Liver (tissue), 9 donors: ENCODE data around the gene SPTBN1. TPM values are rescaled to one million over a fixed set of nuclear protein-coding genes. Genes with fewer than 3 reads are reported as not detected.

Experiments used
- DNase-seq: peaks from one replicate; pipeline ENCODE4 v3.0.0-alpha.2; 2017; ENCODE audit warnings: low spot score
- H3K27ac ChIP-seq, 2 donors: one replicate each; pipeline ENCODE4 v1.7.0; 2013; ENCODE audit warnings: inconsistent platforms in 2 of 2, low read length in 2 of 2, control low read depth in 1 of 2, low read depth in 1 of 2, mild to moderate bottlenecking in 1 of 2
- H3K27me3 ChIP-seq, 4 donors: one replicate each; pipeline versions ENCODE4 v1.6.1 to v1.7.0; 2013; ENCODE audit warnings: low read length in 3 of 4, inconsistent platforms in 1 of 4, mild to moderate bottlenecking in 1 of 4, moderate library complexity in 1 of 4; ENCODE audit not compliant: control insufficient read depth in 4 of 4, insufficient read depth in 4 of 4
- H3K36me3 ChIP-seq, 4 donors: one replicate each; pipeline versions ENCODE4 v1.6.1 to v1.7.0; 2013; ENCODE audit warnings: low read length in 3 of 4, mild to moderate bottlenecking in 3 of 4, low read depth in 1 of 4, moderate library complexity in 1 of 4; ENCODE audit not compliant: control insufficient read depth in 4 of 4, insufficient read depth in 3 of 4
- H3K4me1 ChIP-seq, 4 donors: one replicate each; pipeline versions ENCODE4 v1.6.1 to v1.7.0; 2013; ENCODE audit warnings: low read length in 3 of 4, mild to moderate bottlenecking in 3 of 4, moderate library complexity in 1 of 4; ENCODE audit not compliant: control insufficient read depth in 4 of 4, insufficient read depth in 4 of 4
- H3K4me3 ChIP-seq, 3 donors: one replicate each; pipeline versions ENCODE4 v1.6.1 to v1.7.0; 2013; ENCODE audit warnings: low read length in 3 of 3, control low read depth in 1 of 3, low read depth in 1 of 3, mild to moderate bottlenecking in 1 of 3
- H3K9ac ChIP-seq, 2 donors: one replicate each; pipeline ENCODE4 v1.7.0; 2013; ENCODE audit warnings: low read length in 2 of 2, mild to moderate bottlenecking in 2 of 2, moderate library complexity in 2 of 2, control low read depth in 1 of 2, low read depth in 1 of 2
- H3K9me3 ChIP-seq, 4 donors: one replicate each; pipeline versions ENCODE4 v1.6.1 to v1.7.0; 2013; ENCODE audit warnings: low read length in 3 of 4; ENCODE audit not compliant: control insufficient read depth in 4 of 4
- EGR1 ChIP-seq, 2 donors: IDR thresholded peaks; 2 replicates each; pipeline ENCODE4 v1.6.1; 2016 to 2018; ENCODE audit warnings: antibody characterized with exemption in 2 of 2, low read depth in 2 of 2
- FOXA1 ChIP-seq: IDR thresholded peaks from 2 replicates; pipeline ENCODE4 v1.6.1; 2016; ENCODE audit warnings: antibody characterized with exemption
- FOXA2 ChIP-seq: IDR thresholded peaks from 2 replicates; pipeline ENCODE4 v1.6.1; 2016; ENCODE audit warnings: antibody characterized with exemption
- GABPA ChIP-seq, 2 donors: IDR thresholded peaks in 1 of 2; conservative IDR thresholded peaks in 1 of 2; 2 replicates each; pipeline ENCODE4 v1.6.1; 2016; ENCODE audit warnings: antibody characterized with exemption in 2 of 2, mild to moderate bottlenecking in 1 of 2, moderate library complexity in 1 of 2
- HNF4A ChIP-seq, 2 donors: conservative IDR thresholded peaks; 2 replicates each; pipeline ENCODE4 v1.6.1; 2016; ENCODE audit warnings: antibody characterized with exemption in 2 of 2, mild to moderate bottlenecking in 2 of 2
- HNF4G ChIP-seq: IDR thresholded peaks from 2 replicates; pipeline ENCODE4 v1.6.1; 2016; ENCODE audit warnings: antibody characterized with exemption
- JUND ChIP-seq, 2 donors: IDR thresholded peaks; 2 replicates each; pipeline ENCODE4 v1.6.1; 2016; ENCODE audit warnings: antibody characterized with exemption in 2 of 2
- RAD21 ChIP-seq, 2 donors: IDR thresholded peaks; 2 replicates each; pipeline ENCODE4 v1.6.1; 2016; ENCODE audit warnings: antibody characterized with exemption in 2 of 2, mild to moderate bottlenecking in 2 of 2
- RXRA ChIP-seq, 2 donors: IDR thresholded peaks; 2 replicates each; pipeline ENCODE4 v1.6.1; 2017 to 2018; ENCODE audit warnings: antibody characterized with exemption in 2 of 2, mild to moderate bottlenecking in 1 of 2
- TAF1 ChIP-seq: conservative IDR thresholded peaks from 2 replicates; pipeline ENCODE4 v1.6.1; 2016; ENCODE audit warnings: antibody characterized with exemption, mild to moderate bottlenecking
- YY1 ChIP-seq: IDR thresholded peaks from 2 replicates; pipeline ENCODE4 v1.6.1; 2016; ENCODE audit warnings: antibody characterized with exemption, mild to moderate bottlenecking
- WGBS: extraction: QIAGEN DNeasy Blood & Tissue Kit; methylation state at CpG from one replicate; pipeline ENCODE4 v1.1.7; 2013; 5-methylcytosine and 5-hydroxymethylcytosine counted together
- polyA plus RNA-seq, 2 donors: library from polyadenylated mRNA; stranded (reverse) in 1 of 2; unstranded in 1 of 2; fragments of 200-250 nt in 1 of 2; fragments of >200 nt in 1 of 2; fragmentation: Nextera tagmentation in 1 of 2; extraction: Ambion mirVana in 1 of 2; gene quantifications; one replicate each; pipeline versions ENCODE4 v1.2.1 to v1.2.3, GENCODE V29; 2013 to 2015
- total RNA-seq, 2 donors: library from RNA; depleted of rRNA; stranded (reverse); fragments of >200 nt; gene quantifications; one replicate each; pipeline ENCODE4 v1.2.3, GENCODE V29; 2014
- TF ChIP-seq, protein P1 (sequence below): IDR thresholded peaks from 2 replicates; pipeline ENCODE4 v1.6.1; 2016; ENCODE audit warnings: antibody characterized with exemption
- TF ChIP-seq, protein P2 (sequence below): IDR thresholded peaks from 2 replicates; pipeline ENCODE4 v1.6.1; 2016; ENCODE audit warnings: antibody characterized with exemption
- TF ChIP-seq, protein P3 (sequence below): fragments of 150-350 bp; IDR thresholded peaks from 2 replicates; pipeline ENCODE4 v1.5.1; 2017; ENCODE audit warnings: improper control_type of control experiment, low read depth, low read length; ENCODE audit not compliant: missing input control
- TF ChIP-seq, protein P4 (sequence below): IDR thresholded peaks from 2 replicates; pipeline ENCODE4 v1.6.1; 2016; ENCODE audit warnings: antibody characterized with exemption, mild to moderate bottlenecking
- TF ChIP-seq, protein P5 (sequence below): IDR thresholded peaks from 2 replicates; pipeline ENCODE4 v1.6.1; 2016; ENCODE audit warnings: antibody characterized with exemption
- donor health status: healthy.
- donor health status: healthy.
- donor health status: healthy.
- donor health status: healthy.
- donor health status: healthy.

The SPTBN1 gene
- total and polyA plus RNA-seq, 4 donors = 44.8 to 191 (median 75.9) TPM

DNA sequence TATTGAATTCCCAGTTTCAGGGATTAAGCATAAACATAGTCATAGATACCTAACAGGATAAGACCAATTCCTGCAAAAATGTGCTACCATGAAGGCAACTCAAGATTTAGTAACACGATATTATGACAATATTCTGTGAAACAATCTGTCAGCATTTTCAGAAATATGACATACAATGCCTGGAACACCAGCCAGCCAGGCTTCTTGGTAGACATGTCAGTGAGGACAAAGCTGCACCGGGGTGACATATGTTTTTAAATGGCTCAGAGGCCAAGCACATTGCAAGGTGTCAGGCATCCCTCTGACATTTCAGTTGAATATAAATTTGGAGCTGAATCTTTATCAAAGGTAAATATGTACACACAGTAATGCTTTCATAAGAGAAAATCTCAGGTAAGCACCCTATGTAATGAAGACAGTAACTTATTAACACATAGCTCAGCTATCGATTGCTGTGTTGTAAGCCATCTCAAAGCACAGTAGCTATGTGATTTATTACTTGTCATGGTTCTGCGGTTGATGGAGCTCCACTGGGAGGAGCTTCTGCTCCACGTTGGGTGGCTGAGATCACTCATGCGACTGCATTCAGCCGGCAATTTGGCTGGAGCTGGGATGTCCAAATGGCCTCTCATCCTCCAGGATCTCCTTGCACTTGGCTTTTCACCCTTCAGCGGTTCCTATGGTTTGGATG lies 235.5 kb downstream of the SPTBN1 start:
- no peaks in the 10 kb centered on the region for H3K36me3 ChIP-seq
- WGBS = 77% methylated on average over 8 of the region's 8 CpGs
- no peak overlapping the region for H3K27ac ChIP-seq
- H3K4me1 ChIP-seq = no peaks in the 10 kb centered on the region
- no peaks in the 10 kb centered on the region for H3K27me3 ChIP-seq
- no peak overlapping the region for H3K9ac ChIP-seq
- no peak for DNase-seq
- H3K4me3 ChIP-seq = no peak overlapping the region
- H3K9me3 ChIP-seq = no peaks in the 10 kb centered on the region
- no peak for TF ChIP-seq FOXA1
- no peak for TF ChIP-seq YY1
- no peak for TF ChIP-seq HNF4A (conservative IDR thresholded peaks at IDR 0.05)
- TF ChIP-seq, protein P1, sequence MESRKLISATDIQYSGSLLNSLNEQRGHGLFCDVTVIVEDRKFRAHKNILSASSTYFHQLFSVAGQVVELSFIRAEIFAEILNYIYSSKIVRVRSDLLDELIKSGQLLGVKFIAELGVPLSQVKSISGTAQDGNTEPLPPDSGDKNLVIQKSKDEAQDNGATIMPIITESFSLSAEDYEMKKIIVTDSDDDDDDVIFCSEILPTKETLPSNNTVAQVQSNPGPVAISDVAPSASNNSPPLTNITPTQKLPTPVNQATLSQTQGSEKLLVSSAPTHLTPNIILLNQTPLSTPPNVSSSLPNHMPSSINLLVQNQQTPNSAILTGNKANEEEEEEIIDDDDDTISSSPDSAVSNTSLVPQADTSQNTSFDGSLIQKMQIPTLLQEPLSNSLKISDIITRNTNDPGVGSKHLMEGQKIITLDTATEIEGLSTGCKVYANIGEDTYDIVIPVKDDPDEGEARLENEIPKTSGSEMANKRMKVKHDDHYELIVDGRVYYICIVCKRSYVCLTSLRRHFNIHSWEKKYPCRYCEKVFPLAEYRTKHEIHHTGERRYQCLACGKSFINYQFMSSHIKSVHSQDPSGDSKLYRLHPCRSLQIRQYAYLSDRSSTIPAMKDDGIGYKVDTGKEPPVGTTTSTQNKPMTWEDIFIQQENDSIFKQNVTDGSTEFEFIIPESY = no peak
- TF ChIP-seq, protein P2, sequence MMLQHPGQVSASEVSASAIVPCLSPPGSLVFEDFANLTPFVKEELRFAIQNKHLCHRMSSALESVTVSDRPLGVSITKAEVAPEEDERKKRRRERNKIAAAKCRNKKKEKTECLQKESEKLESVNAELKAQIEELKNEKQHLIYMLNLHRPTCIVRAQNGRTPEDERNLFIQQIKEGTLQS = no peak
- TF ChIP-seq, protein P3, sequence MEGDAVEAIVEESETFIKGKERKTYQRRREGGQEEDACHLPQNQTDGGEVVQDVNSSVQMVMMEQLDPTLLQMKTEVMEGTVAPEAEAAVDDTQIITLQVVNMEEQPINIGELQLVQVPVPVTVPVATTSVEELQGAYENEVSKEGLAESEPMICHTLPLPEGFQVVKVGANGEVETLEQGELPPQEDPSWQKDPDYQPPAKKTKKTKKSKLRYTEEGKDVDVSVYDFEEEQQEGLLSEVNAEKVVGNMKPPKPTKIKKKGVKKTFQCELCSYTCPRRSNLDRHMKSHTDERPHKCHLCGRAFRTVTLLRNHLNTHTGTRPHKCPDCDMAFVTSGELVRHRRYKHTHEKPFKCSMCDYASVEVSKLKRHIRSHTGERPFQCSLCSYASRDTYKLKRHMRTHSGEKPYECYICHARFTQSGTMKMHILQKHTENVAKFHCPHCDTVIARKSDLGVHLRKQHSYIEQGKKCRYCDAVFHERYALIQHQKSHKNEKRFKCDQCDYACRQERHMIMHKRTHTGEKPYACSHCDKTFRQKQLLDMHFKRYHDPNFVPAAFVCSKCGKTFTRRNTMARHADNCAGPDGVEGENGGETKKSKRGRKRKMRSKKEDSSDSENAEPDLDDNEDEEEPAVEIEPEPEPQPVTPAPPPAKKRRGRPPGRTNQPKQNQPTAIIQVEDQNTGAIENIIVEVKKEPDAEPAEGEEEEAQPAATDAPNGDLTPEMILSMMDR = no peak
- no peak for TF ChIP-seq HNF4G
- TF ChIP-seq RXRA (IDR thresholded peaks at IDR 0.05) = no peak
- no peak for TF ChIP-seq EGR1 (IDR thresholded peaks at IDR 0.05; ENCODE audit: low read depth in 2 of 2)
- TF ChIP-seq, protein P4, sequence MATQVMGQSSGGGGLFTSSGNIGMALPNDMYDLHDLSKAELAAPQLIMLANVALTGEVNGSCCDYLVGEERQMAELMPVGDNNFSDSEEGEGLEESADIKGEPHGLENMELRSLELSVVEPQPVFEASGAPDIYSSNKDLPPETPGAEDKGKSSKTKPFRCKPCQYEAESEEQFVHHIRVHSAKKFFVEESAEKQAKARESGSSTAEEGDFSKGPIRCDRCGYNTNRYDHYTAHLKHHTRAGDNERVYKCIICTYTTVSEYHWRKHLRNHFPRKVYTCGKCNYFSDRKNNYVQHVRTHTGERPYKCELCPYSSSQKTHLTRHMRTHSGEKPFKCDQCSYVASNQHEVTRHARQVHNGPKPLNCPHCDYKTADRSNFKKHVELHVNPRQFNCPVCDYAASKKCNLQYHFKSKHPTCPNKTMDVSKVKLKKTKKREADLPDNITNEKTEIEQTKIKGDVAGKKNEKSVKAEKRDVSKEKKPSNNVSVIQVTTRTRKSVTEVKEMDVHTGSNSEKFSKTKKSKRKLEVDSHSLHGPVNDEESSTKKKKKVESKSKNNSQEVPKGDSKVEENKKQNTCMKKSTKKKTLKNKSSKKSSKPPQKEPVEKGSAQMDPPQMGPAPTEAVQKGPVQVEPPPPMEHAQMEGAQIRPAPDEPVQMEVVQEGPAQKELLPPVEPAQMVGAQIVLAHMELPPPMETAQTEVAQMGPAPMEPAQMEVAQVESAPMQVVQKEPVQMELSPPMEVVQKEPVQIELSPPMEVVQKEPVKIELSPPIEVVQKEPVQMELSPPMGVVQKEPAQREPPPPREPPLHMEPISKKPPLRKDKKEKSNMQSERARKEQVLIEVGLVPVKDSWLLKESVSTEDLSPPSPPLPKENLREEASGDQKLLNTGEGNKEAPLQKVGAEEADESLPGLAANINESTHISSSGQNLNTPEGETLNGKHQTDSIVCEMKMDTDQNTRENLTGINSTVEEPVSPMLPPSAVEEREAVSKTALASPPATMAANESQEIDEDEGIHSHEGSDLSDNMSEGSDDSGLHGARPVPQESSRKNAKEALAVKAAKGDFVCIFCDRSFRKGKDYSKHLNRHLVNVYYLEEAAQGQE = no peak
- no peak for TF ChIP-seq JUND (IDR thresholded peaks at IDR 0.05)
- TF ChIP-seq GABPA (IDR thresholded peaks at IDR 0.05 in 1 of 2, conservative IDR thresholded peaks at IDR 0.05 in 1 of 2) = no peak
- no peak for TF ChIP-seq TAF1
- TF ChIP-seq, protein P5, sequence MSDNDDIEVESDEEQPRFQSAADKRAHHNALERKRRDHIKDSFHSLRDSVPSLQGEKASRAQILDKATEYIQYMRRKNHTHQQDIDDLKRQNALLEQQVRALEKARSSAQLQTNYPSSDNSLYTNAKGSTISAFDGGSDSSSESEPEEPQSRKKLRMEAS = no peak
- TF ChIP-seq RAD21 (IDR thresholded peaks at IDR 0.05) = no peak
- no peak for TF ChIP-seq FOXA2
